GM18858 (cell line): ENCODE measurements around the gene CNST.
A peak's percentile ranks its signal among the peaks of the same experiment; 100 is the strongest.
"Not testable (repeated sequence)": the region's sequence is repeated elsewhere in the genome, so short reads cannot be mapped to it uniquely, and the experiment has no call there.

Experiments
- ATAC-seq: cut with Tn5 transposase; IDR thresholded peaks from one replicate; pipeline ENCODE4 v1.9.1; 2021; ENCODE audit not compliant: unreplicated experiment

Gene CNST

DNA sequence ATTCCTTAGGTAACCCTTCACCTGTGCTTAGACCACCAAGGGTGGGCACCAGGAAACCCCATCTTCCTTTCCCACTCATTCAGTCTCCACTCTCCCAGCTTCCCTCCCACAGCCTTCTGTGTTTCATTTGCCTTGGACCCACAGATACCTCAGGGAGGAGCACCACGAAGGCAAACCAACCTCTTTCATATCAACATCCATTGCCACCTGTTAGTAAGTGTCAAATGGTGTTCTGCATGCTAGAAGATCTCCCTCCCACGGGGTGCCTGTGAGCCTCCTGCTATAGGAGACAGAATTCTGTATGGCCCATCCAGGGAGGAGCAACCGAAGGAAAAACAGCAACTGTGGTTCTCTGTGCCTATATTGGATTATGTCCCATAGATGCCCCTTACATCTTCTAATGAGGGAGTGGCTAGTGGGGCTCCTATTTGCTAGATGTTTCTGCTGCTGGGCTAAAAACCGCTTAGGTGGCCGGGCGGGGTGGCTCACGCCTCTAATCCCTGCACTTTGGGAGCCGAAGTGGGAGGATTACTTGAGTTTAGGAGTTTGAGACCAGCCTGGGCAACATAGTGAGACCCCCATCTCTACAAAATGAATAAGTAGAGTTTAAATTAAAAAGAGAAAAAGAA, 132.3 kb downstream of the CNST start:
- no peak for ATAC-seq

DNA sequence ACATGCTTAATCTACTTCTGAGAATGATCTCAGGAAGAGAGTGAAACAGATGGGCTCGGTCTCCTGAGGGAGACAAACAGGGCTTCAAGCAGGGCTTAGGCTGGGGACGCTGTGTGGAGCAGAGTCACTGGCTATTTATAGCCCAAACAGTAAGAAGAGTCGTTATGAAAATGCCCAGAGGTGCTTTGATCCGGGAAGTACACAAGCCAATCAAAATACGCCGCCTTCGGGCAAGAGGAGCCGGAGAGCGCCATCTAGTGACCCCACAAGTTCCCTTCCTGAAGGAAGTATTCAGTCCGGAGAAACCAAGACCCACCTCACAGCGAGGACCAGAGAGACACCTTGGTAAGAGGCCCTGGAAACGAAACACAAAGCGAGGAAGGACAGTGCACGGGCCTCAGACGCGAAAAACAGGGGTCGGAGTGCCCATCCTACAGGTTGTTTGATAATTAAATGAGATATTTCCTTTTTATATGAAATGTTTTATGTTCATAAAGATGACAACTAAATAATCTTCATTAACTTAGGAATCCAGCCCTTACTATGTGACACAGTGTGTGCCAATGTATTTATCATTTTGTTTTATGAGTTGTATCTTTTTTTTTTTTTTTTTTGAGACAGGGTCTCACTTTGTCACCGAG, 133.0 kb downstream of the CNST start:
- peak; percentile 97 for ATAC-seq

DNA sequence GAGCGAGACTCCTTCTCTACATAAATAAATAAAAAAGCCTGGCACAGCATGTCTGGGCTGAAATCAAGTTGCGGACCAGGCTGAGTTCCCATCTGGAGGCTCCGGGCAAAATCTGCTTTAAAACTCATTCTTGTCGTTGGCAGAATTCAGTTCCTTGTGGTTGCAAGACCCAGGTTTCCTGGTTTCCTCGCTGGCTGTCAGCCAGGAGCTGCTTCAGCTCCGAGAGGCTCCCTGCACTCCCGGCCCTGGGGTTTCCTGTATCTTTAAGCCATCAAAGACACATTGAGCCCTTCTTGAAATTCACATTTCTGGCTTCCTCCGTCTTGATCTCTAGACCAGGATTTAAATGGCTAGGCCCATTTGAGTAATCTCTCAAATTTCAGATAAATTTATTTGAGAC, 137.3 kb downstream of the CNST start:
- no peak for ATAC-seq

DNA sequence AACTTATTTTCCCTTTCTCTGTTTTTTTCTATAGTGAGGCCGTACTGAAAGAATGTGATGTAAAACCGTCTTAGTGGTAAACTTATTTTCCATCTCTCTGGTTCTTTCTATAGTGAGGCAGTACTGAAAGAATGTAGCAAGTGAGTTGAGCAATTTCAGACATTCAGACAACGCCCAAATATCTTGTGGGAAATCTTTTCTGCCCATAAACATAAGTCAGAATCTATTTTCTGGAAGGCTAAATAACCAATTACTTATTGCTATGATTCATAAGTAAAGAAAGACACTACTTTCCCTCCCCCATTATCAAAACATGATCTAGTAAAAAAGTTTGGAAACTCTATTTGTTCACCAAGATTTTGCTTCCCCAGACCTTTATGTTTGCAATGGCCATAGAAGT, 139.1 kb downstream of the CNST start:
- no peak for ATAC-seq

DNA sequence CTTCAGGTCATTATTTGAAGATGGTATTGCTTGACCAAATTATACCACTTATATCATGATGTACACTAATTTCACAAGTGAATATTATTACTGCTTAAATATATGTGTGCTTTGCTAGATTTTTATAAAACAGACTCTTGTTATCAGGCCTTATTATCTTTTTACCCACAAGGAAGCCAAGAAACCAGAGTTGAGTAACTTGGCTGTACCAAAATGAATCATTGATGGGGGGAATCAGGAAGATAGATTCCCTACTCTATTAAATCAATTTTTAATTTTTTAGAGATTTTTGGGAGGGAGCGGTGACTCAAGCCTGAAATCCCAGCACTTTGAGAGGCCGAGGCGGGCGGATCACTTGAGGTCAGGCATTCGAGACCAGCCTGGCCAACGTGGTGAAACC, 141.9 kb downstream of the CNST start:
- ATAC-seq = no peak

DNA sequence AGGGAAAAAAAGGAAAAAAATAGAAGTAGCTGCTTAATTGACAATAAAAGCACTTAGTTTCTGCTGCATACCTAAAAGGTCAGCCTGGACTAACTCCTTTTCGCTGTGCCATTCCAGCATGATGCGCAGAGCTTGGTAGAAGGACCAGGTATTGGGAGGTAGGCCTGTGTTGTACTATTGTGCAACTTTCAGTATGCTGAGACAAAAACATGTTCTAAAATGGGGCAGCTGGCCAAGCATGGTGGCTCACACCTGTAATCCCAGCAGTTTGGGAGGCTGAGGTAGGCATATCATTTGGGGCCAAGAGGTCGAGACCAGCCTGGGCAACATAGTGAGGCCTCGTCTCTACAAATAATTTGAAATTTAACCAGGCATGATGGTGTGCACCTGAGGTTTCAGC, 142.9 kb downstream of the CNST start:
- no peak for ATAC-seq

DNA sequence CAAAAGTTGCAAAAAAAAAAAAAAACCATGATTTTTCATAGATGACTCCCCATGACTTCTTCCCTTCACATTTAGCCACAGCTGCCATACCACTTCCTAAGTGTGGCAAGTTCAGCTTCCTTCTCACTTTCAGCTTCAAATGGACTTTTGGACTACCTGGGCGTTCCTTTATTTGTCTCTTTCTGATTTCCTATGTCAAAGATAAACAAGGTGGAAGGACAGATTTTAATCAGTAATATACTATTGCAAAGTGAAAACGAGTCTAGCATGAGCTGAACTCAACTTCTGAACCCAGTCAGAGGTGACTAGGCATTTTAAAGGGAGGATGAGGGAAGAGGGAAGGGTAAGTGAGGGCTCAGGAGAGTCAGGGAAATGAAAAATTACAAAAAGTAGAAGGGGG, 143.6 kb downstream of the CNST start:
- no peak for ATAC-seq

DNA sequence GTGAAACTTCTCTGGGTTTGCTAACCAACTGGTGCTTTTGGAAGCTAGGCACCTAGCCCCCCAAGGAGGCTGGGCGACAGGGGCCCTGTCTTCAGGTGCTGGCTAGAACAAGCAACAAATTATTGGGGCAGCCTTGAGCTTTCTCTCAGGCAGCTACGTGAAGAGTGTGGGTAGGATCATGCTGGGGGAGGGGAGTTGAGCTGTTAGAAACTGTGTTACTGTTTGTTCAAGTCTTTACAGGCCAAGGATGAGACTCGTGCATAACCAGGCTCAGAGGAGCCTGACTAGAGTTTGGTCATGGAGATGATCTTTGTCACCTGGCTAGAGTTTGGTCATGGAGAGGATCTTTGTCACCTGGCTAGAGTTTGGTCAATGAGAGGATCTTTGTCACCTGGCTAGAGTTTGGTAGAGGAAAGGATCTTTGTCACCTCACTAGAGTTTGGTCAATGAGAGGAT, 145.3 kb downstream of the CNST start:
- ATAC-seq = no peak

DNA sequence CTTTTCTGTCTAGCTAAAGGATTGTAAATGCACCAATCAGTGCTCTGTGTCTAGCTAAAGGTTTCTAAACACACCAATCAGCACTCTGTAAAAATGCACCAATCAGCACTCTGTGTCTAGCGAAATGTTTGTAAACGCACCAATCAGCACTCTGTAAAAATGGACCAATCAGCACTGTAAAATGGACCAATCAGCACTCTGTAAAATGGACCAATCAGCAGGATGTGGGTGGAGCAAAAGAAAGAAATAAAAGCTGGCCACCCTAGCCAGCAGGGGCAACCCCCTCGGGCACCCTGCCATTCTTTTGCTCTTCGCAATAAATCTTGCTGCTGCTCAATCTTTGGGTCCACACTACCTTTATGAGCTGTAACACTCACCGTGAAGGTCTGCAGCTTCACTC, 146.2 kb downstream of the CNST start:
- ATAC-seq = not testable (repeated sequence)
